Upper lobe of right lung (tissue), 1 donor: ENCODE measurements around the gene TAS2R31. TPM values are rescaled to one million over a fixed set of nuclear protein-coding genes. Genes with fewer than 3 reads are reported as not detected.
"Not testable (repeated sequence)": the region's sequence is repeated elsewhere in the genome, so short reads cannot be mapped to it uniquely, and the experiment has no call there.

Source experiments
- ATAC-seq: fragments of 200-7000 bp; cut with Tn5 transposase; one replicate; pipeline ENCODE4 v1.9.1; 2020; ENCODE audit warnings: mild to moderate bottlenecking, moderate library complexity
- DNase-seq: peaks from one replicate; pipeline ENCODE4 v3.0.0-alpha.2; 2020
- H3K27ac ChIP-seq: fragments of 200-600 bp; one replicate; pipeline ENCODE4 v1.8.0; 2022
- H3K27me3 ChIP-seq: fragments of 200-600 bp; one replicate; pipeline ENCODE4 v1.8.0; 2022; ENCODE audit warnings: mild to moderate bottlenecking
- H3K36me3 ChIP-seq: fragments of 200-600 bp; one replicate; pipeline ENCODE4 v1.8.0; 2022
- H3K4me1 ChIP-seq: fragments of 200-600 bp; one replicate; pipeline ENCODE4 v1.8.0; 2022
- H3K4me3 ChIP-seq: fragments of 200-600 bp; one replicate; pipeline ENCODE4 v1.8.0; 2022; ENCODE audit warnings: mild to moderate bottlenecking
- H3K9me3 ChIP-seq: fragments of 200-600 bp; one replicate; pipeline ENCODE4 v1.8.0; 2022
- intact Hi-C: fragments of 100-400 bp; cut with DNase I; formaldehyde crosslinking; loops from one replicate; pipeline ENCODE4 v1.11.0; 2022
- total RNA-seq: library from RNA; stranded (reverse); fragmentation: NEBNext Ultra II Directional; extraction: Animal tissue kit (Norgen Biotek cat#: 25700); gene quantifications from one replicate; pipeline ENCODE4 v1.2.1, GENCODE V29; 2021
- TF ChIP-seq, protein P1 (sequence below): fragments of 200-600 bp; IDR thresholded peaks from one replicate; pipeline ENCODE4 v1.8.0; 2022; ENCODE audit warnings: antibody characterized with exemption
- donor health status: DM: no; HTN: yes; CAD: no; lungs with severe emphysema.

Gene TAS2R31
- total RNA-seq, 1 donor from 2014 or later: 3.0 TPM

DNA sequence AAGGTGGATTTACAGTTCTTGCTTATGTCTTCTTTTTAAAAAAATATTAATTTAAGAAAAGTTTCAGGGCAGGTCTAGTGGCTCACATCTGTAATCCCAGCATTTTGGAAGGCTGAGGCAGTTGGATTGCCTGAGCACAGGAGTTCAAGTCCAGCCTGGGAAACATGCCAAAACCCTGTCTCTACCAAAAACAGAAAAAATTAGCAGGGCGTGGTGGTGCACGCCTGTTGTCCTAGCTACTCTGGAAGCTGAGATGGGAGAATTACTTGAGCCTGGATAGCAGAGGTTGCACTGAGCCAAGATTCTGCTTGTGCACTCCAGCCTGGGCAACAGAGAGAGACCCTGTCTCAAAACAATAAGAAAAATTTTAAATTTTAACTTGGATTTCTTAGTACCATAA is 36.3 kb upstream of the TAS2R31 start:
- no peaks in the 10 kb centered on the region for H3K9me3 ChIP-seq
- ATAC-seq (no peak), DNase-seq (no peak)
- no peaks in the 10 kb centered on the region for H3K4me1 ChIP-seq
- H3K4me3 ChIP-seq: no peak overlapping the region
- no peak overlapping the region for H3K27ac ChIP-seq
- no peaks in the 10 kb centered on the region for H3K27me3 ChIP-seq
- TF ChIP-seq, protein P1, sequence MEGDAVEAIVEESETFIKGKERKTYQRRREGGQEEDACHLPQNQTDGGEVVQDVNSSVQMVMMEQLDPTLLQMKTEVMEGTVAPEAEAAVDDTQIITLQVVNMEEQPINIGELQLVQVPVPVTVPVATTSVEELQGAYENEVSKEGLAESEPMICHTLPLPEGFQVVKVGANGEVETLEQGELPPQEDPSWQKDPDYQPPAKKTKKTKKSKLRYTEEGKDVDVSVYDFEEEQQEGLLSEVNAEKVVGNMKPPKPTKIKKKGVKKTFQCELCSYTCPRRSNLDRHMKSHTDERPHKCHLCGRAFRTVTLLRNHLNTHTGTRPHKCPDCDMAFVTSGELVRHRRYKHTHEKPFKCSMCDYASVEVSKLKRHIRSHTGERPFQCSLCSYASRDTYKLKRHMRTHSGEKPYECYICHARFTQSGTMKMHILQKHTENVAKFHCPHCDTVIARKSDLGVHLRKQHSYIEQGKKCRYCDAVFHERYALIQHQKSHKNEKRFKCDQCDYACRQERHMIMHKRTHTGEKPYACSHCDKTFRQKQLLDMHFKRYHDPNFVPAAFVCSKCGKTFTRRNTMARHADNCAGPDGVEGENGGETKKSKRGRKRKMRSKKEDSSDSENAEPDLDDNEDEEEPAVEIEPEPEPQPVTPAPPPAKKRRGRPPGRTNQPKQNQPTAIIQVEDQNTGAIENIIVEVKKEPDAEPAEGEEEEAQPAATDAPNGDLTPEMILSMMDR: no peak
- intact Hi-C loops: no loop called here
- no peaks in the 10 kb centered on the region for H3K36me3 ChIP-seq

DNA sequence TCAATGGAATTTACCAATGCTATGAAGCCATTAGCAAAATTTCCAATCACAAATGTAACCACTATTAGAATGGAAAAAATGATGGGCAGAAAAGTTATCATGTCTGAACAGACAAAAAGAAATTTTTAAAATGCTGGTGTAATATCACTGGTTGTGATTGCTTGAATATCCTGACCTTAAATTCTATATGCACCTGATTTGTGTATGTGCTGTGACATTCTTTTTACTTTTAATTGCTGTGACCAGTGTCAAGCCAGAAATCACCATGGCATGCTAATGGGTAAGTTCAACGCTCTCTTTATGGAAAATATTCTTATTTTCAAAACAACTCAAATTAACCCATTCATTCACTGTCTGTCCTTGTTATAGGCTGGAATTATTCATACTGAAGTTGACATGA is 31.0 kb upstream of the TAS2R31 start, which contains the start of gene TAS2R46:
TSS of gene TAS2R46 (minus strand) at position 101 of the 400 bp plus-strand sequence. CDS start at position 101, 0 bp downstream.
- DNase-seq, ATAC-seq, H3K4me3 ChIP-seq, H3K36me3 ChIP-seq, H3K9me3 ChIP-seq, H3K4me1 ChIP-seq, intact Hi-C loops, H3K27ac ChIP-seq, H3K27me3 ChIP-seq: not testable (repeated sequence)

DNA sequence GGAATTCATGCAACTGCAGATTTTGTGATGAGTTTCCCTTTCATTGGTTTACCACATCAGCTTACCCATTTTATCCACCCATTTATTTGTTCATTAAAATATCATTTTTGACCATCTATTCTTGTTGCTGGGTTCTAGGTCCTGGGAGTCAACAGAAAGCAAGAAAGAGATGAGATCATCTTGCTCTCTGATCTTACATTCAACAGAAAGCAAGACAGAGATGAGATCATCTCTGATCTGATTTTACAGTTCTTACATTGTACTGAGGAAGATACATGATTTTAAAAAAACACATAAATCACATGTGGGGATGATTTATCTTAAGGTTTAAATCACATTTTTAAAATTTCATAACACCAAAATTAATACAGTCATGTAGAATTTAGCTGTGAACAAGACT is 28.6 kb upstream of the TAS2R31 start:
- Histone ChIP-seq H3K27me3 (no peaks in the 10 kb centered on the region), H3K9me3 (no peaks in the 10 kb centered on the region), H3K4me1 (no peaks in the 10 kb centered on the region), H3K36me3 (no peaks in the 10 kb centered on the region), H3K4me3 (no peak overlapping the region), H3K27ac (no peak overlapping the region)
- intact Hi-C loops: no loop called here
- DNase-seq (no peak), ATAC-seq (no peak)
- TF ChIP-seq, protein P1: no peak

DNA sequence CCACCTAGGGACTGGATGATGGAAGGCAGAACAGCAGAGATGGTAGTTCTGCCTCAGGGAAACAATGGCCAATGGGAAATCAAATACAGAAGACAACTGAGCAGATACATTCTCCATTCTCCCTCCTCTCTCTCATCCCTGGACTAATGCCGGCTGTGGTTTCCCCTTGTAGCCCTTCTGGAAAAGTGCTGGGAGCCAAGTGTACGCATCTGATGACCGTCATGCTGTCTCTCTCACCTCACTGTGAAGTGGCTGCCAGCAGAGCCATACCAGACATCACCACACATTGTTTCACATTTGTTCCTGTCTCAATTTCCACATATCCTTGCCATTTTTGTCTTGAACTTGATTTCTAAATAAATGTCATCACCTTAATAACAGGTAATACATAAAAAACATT is 27.8 kb upstream of the TAS2R31 start:
- intact Hi-C loops: no loop called here
- no peaks in the 10 kb centered on the region for H3K36me3 ChIP-seq
- TF ChIP-seq, protein P1: no peak
- H3K27me3 ChIP-seq: no peaks in the 10 kb centered on the region
- H3K4me3 ChIP-seq: no peak overlapping the region
- DNase-seq: no peak
- no peaks in the 10 kb centered on the region for H3K9me3 ChIP-seq
- no peak for ATAC-seq
- H3K27ac ChIP-seq: no peak overlapping the region
- H3K4me1 ChIP-seq: no peaks in the 10 kb centered on the region

DNA sequence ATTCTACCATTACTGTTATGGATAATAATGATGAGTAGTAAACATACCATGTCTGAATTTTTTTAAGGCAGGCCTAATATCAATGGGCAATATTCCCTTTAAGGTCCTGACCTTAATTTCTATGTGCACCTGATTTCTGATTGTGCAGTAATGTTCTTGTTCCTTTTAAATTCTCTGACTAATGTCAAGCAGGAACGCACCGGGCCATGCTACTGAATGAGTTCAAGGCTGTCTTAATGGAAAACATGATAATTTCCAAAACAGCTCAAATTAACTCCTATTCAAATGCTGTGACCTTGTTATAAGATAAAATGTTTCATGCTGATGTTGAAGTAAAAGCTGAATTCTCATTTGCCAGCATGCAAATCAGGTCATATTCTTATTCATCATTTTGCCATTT is 24.1 kb upstream of the TAS2R31 start:
- Histone ChIP-seq H3K27ac (no peak overlapping the region), H3K4me1 (no peaks in the 10 kb centered on the region), H3K4me3 (no peak overlapping the region), H3K27me3 (no peaks in the 10 kb centered on the region), H3K36me3 (no peaks in the 10 kb centered on the region), H3K9me3 (no peaks in the 10 kb centered on the region)
- ATAC-seq: no peak
- TF ChIP-seq, protein P1: no peak
- DNase-seq: no peak
- intact Hi-C loops: no loop called here

DNA sequence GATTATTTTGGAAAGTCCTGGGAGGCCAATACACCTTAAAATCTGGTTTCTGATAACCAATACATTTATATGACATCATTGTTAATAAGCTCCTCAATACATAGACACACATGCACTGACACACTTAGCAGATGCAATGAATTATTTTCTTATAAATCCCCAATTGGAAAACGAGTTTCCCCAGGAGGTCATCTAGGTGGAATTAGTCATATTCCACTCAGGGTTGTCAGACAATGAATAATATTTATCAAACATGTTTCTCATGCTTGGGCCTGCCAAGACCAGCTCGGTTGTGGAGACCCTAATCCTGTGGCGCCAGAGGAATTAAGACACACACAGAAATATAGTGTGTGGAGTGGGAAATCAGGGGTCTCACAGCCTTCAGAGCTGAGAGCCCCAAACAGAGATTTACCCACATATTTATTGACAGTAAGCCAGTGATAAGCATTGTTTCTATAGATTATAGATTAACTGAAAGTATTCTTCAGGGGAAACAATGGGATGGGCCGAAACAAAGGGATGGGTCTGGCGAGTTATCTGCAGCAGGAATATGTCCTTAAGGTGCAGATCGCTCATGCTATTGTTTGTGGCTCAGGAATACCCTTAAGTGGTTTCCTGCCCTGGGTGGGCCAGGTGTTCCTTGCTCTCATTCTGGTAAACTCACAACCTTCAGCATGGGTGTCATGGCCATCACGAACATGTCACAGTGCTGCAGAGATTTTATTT is 18.8 kb upstream of the TAS2R31 start:
- ATAC-seq, DNase-seq, H3K36me3 ChIP-seq, H3K27ac ChIP-seq, H3K4me3 ChIP-seq, H3K27me3 ChIP-seq, H3K9me3 ChIP-seq, H3K4me1 ChIP-seq, intact Hi-C loops: not testable (repeated sequence)

DNA sequence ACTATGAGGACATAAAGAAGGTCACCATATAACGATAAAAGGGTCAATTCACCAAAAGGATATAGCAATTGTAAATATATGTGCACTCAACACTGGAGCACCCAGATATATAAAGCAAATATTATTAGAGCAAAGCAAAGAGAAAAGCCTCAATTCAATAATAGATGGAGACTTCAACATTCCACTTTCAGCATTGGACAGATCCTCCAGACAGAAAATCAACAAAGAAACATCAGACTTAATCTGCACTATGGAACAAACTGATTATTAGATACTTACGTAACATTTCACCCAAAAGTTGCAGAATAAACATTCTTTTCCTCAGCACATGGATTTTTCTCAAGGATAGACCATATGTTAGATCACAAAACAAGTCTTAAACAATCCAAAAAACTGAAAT is 10.2 kb upstream of the TAS2R31 start:
- H3K9me3 ChIP-seq, ATAC-seq, H3K4me3 ChIP-seq, H3K36me3 ChIP-seq, H3K27ac ChIP-seq, DNase-seq, intact Hi-C loops, H3K4me1 ChIP-seq, H3K27me3 ChIP-seq: not testable (repeated sequence)
